Heart right ventricle (tissue), 16 donors: Measurements from ENCODE around the gene DPEP1. TPM values are rescaled to one million over a fixed set of nuclear protein-coding genes. Genes with fewer than 3 reads are reported as not detected.

Experiments
- ATAC-seq, 8 donors: fragments of 200-7000 bp; cut with Tn5 transposase; one replicate each; pipeline ENCODE4 v1.9.1; 2020; ENCODE audit warnings: mild to moderate bottlenecking in 8 of 8, moderate library complexity in 8 of 8, moderate number of reproducible peaks in 1 of 8
- DNase-seq, 2 donors: peaks; one replicate each; pipeline ENCODE4 v3.0.0-alpha.2; 2020
- H3K27ac ChIP-seq, 10 donors: fragments of 200-600 bp; sonication (generic) in 2 of 10; one replicate each; pipeline versions ENCODE4 v1.5.0 to v1.8.0; 2020 to 2022; ENCODE audit warnings: mild to moderate bottlenecking in 3 of 10
- H3K27me3 ChIP-seq, 7 donors: fragments of 200-600 bp; one replicate each; pipeline ENCODE4 v1.8.0; 2021 to 2022; ENCODE audit warnings: mild to moderate bottlenecking in 2 of 7
- H3K36me3 ChIP-seq, 9 donors: fragments of 200-600 bp; sonication (generic) in 1 of 9; one replicate each; pipeline versions ENCODE4 v1.5.0 to v1.8.0; 2020 to 2022; ENCODE audit warnings: mild to moderate bottlenecking in 2 of 9
- H3K4me1 ChIP-seq, 9 donors: fragments of 200-600 bp; sonication (generic) in 1 of 9; one replicate each; pipeline versions ENCODE4 v1.5.0 to v1.8.0; 2020 to 2022; ENCODE audit warnings: mild to moderate bottlenecking in 4 of 9
- H3K4me3 ChIP-seq, 10 donors: fragments of 200-600 bp; sonication (generic) in 2 of 10; one replicate each; pipeline versions ENCODE4 v1.5.0 to v1.8.0; 2020 to 2022; ENCODE audit warnings: mild to moderate bottlenecking in 7 of 10, moderate library complexity in 2 of 10
- H3K9me3 ChIP-seq, 11 donors: fragments of 200-600 bp in 10 of 11; sonication (generic) in 2 of 11; one replicate each; pipeline versions ENCODE4 v1.5.0 to v1.8.0; 2013 to 2022; ENCODE audit warnings: mild to moderate bottlenecking in 2 of 11, control low read depth in 1 of 11, moderate library complexity in 1 of 11
- CTCF ChIP-seq, 9 donors: fragments of 200-600 bp; sonication (generic) in 2 of 9; IDR thresholded peaks; one replicate each; pipeline versions ENCODE4 v1.5.0 to v1.8.0; 2021 to 2022; ENCODE audit warnings: antibody characterized with exemption in 9 of 9, mild to moderate bottlenecking in 5 of 9, moderate library complexity in 1 of 9
- WGBS, 2 donors: extraction: QIAGEN DNeasy Blood & Tissue Kit; methylation state at CpG; one replicate each; pipeline ENCODE4 v1.1.7; 2013; ENCODE audit warnings: inconsistent platforms in 1 of 2; 5-methylcytosine and 5-hydroxymethylcytosine counted together
- intact Hi-C, 10 donors: fragments of 100-400 bp; cut with DNase I; formaldehyde crosslinking; loops; one replicate each; pipeline versions ENCODE4 v1.11.1 to v1.14.2; 2022
- polyA plus RNA-seq, 2 donors: library from polyadenylated mRNA; stranded (reverse); fragments of 200-250 nt; gene quantifications; one replicate each; pipeline ENCODE4 v1.2.3, GENCODE V29; 2013
- total RNA-seq, 10 donors: library from RNA; stranded (reverse); fragmentation: NEBNext Ultra II Directional in 3 of 10; extraction: Animal tissue kit (Norgen Biotek cat#: 25700) in 3 of 10; gene quantifications; one replicate each; pipeline versions ENCODE4 v1.2.1 to v1.2.4, GENCODE V29; 2021 to 2023
- donor health status: Arrhythmogenic right ventricular cardiomyopathy.
- donor health status: ischemic (EF 13 %, LVEDD 7.1; RV severe dilation, severe dysfunction).
- donor health status: healthy with polysubstance abuse.
- donor health status: DM: no; HTN: yes; CAD: no.
- donor health status: DM: no; HTN: no; CAD: no.
- donor health status: ischemic (EF 25% LVEDD 6.9; RV normal size, moderate dysfunction).
- donor health status: ischemic (EF 25% LVEDD 5.7; RV mildly dilated, moderate dysfunction).
- donor health status: healthy.
- donor health status: DM: yes; HTN: yes; CAD: no.
- donor health status: Ischemic cardiomyopathy.
- donor health status: ischemic (EF 35%, LVEDD 5.7; RV mildly dilated, moderate dysfunction).
- donor health status: nonischemic (EF 11% LVEDD 7.7; RV severe dilation, severe dysfunction).
- donor health status: DM: yes; HTN: yes; CAD: no.
- donor health status: PGD.
- donor health status: ischemic (EF 29% LVEDD 5.4; RV normal size, mild dysfunction).
- donor health status: nonischemic (EF 23%, LVEDD 6.1; RV moderate dilation, normal function).

Gene DPEP1
- total and polyA plus RNA-seq, 12 donors = 0.09 TPM; not detected in 11

DNA sequence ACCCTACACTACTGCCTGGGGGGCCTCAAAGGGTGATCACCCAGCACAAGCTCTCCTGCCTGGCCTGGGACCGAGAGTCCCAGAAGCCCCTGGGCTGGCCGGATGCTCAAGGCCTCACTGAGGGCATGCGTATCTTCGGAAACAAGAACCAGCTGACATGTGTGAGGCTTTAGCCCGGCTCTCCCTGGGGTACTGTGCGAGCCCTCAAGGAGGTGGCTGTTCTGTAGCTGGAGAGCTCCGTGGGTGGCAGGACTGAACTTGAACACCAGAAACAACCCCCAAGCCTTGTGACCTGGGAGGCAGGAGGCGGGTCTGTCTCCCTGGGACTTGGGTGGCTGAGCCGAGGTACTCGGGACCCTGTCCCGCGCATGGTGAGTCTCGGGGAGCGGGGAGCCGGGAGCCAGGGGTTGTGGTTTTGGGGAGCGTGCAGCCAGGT, 7.0 kb downstream of the DPEP1 start:
- no peak for ATAC-seq

GRCh38 chr16:89621136-89621697, 7.8 kb downstream of the DPEP1 start:
- no peak for ATAC-seq
- no peaks in the 10 kb centered on the region for H3K9me3 ChIP-seq
- no peak for TF ChIP-seq CTCF (IDR thresholded peaks at IDR 0.05)
- peaks cover 0 to 44% (median 22%) of the 10 kb centered on the region in 7 donors for H3K27me3 ChIP-seq
- no peak overlapping the region for H3K27ac ChIP-seq
- H3K36me3 ChIP-seq = no peaks in the 10 kb centered on the region
- WGBS, 2 donors = 76% methylated on average over 18 of the region's 18 CpGs
- no peak overlapping the region for H3K4me3 ChIP-seq
- H3K4me1 ChIP-seq = peaks cover 0 to 19% (median 3%) of the 10 kb centered on the region in 9 donors
- DNase-seq = no peak
- intact Hi-C loops = no loop called here

More for the DNA sequence above, 7.0 kb downstream of the DPEP1 start:
- no peak for TF ChIP-seq CTCF (IDR thresholded peaks at IDR 0.05)
- Histone ChIP-seq H3K27ac (no peak overlapping the region), H3K9me3 (no peaks in the 10 kb centered on the region), H3K4me3 (no peak overlapping the region), H3K27me3 (peaks cover 0 to 48% (median 22%) of the 10 kb centered on the region in 7 donors), H3K36me3 (no peaks in the 10 kb centered on the region), H3K4me1 (peaks cover 0 to 19% (median 3%) of the 10 kb centered on the region in 9 donors)
- no peak for DNase-seq
- WGBS, 2 donors = 66 to 68% methylated on average over 16 of the region's 16 CpGs
- intact Hi-C loops = no loop called here

DNA sequence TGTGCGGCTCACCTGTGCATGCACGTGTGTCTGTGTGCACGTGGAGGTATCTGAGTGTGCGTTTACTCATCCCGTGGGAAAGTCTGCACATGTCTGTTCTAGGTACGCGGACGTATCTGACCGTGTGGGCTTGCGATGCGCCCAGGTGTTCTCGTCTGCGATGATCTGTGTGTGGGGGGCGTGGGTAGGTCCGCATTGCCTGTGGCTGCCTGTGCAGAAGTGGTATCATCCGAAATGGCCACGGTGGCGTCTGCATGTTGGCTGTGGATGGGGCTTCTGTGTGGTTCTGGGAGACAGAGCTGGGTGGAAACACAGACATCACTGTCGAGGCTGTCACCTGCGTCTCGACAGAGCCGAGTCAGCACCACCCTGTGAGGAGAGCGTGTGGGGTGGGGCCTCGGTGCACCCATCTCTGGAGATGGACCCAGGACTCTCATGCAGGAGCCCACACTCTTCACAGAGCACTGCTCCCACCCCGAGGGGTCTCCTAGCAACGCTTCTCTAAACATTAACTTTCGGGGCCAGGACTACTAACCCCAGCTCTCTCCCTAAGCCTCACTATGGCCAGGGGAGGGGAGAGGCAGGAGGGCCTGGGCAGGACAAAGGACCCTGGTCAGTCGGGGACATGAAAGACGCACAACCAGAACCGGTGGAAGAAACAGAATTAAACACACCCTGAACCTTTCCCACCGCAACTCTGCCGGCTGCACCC, 8.4 kb downstream of the DPEP1 start:
- WGBS, 2 donors = 83% methylated on average over 32 of the region's 32 CpGs
- H3K27ac ChIP-seq = no peak overlapping the region
- no peak overlapping the region for H3K4me3 ChIP-seq
- ATAC-seq (no peak), DNase-seq (no peak)
- intact Hi-C loops = no loop called here
- no peaks in the 10 kb centered on the region for H3K9me3 ChIP-seq
- H3K27me3 ChIP-seq = peaks cover 0 to 44% (median 22%) of the 10 kb centered on the region in 7 donors
- TF ChIP-seq CTCF (IDR thresholded peaks at IDR 0.05) = no peak
- H3K4me1 ChIP-seq = peaks cover 0 to 17% (median 3%) of the 10 kb centered on the region in 9 donors
- H3K36me3 ChIP-seq = no peaks in the 10 kb centered on the region

GRCh38 chr16:89623511-89624261, 10.2 kb downstream of the DPEP1 start:
- no peaks in the 10 kb centered on the region for H3K9me3 ChIP-seq
- H3K36me3 ChIP-seq = no peaks in the 10 kb centered on the region
- H3K4me3 ChIP-seq = no peak overlapping the region
- 31 to 33% methylated on average over 28 of the region's 28 CpGs for WGBS, 2 donors
- intact Hi-C loops = no loop called here
- peaks cover 0 to 33% (median 13%) of the 10 kb centered on the region in 7 donors for H3K27me3 ChIP-seq
- TF ChIP-seq CTCF (IDR thresholded peaks at IDR 0.05) = no peak
- peaks cover 0 to 13% (median 3%) of the 10 kb centered on the region in 9 donors for H3K4me1 ChIP-seq
- DNase-seq = no peak
- ATAC-seq = peak in 5 of 8 donors; percentile 42 to 83 (median 71)
- H3K27ac ChIP-seq = peak overlapping the region in 1 of 10 donors; percentile 36
